Endothelial cell of umbilical vein (primary cell): ENCODE measurements around the gene GRPEL1. TPM values are rescaled to one million over a fixed set of nuclear protein-coding genes. Genes with fewer than 3 reads are reported as not detected.

Source experiments
- BruUV-seq: library from RNA; stranded (reverse); fragments of 400-500 nt; replicated peaks from 2 replicates; lab custom pipeline; 2021; lab: Mats Ljungman, UMichigan
- CTCF ChIA-PET: fragments of 300-600, 350-600 bp; sonication (Branson Sonifier 250); formaldehyde crosslinking; loops from one replicate; lab custom pipeline; 2021; ENCODE audit warnings: antibody characterized with exemption, inconsistent platforms; lab: Charles Lee
- POLR2A ChIA-PET: fragments of 300-600, 350-600 bp; sonication (Branson Sonifier 250); formaldehyde crosslinking; loops from one replicate; lab custom pipeline; 2021; ENCODE audit warnings: antibody characterized with exemption, inconsistent platforms; lab: Charles Lee
- DNase-seq: peaks from one replicate; pipeline ENCODE4 v3.0.0-alpha.2; 2011; ENCODE audit warnings: low read depth, low spot score
- FAIRE-seq: peaks from 2 replicates; lab custom pipeline; 2011; peaks lifted over from hg19 to GRCh38; lab: Jason Lieb, UNC
- H2AFZ ChIP-seq: 2 replicates; pipeline ENCODE4 v1.6.0; 2012; ENCODE audit warnings: low read depth, low read length, control low read depth, inconsistent platforms
- H3K27ac ChIP-seq: 2 replicates; pipeline ENCODE4 v1.5.1; 2011; ENCODE audit warnings: low read depth, mild to moderate bottlenecking, control low read depth, low read length, moderate library complexity; ENCODE audit not compliant: insufficient read depth
- H3K27me3 ChIP-seq, 2 experiments: 2 replicates each; pipeline versions ENCODE4 v1.6.0 to v1.6.1; 2011; ENCODE audit warnings: low read length in 2 of 2, mixed read lengths in 1 of 2; ENCODE audit not compliant: control insufficient read depth in 2 of 2, insufficient read depth in 2 of 2
- H3K36me3 ChIP-seq, 2 experiments: 2 replicates in 1 of 2; 3 replicates in 1 of 2; pipeline ENCODE4 v1.5.1; 2011; ENCODE audit warnings: low read length in 2 of 2, mild to moderate bottlenecking in 1 of 2, moderate library complexity in 1 of 2; ENCODE audit not compliant: control insufficient read depth in 2 of 2, insufficient read depth in 2 of 2; ENCODE audit errors: extremely low read depth in 1 of 2
- H3K4me1 ChIP-seq: 3 replicates; pipeline ENCODE4 v1.5.1; 2011; ENCODE audit warnings: mild to moderate bottlenecking, low read length; ENCODE audit not compliant: control insufficient read depth, insufficient read depth; ENCODE audit errors: extremely low read depth
- H3K4me2 ChIP-seq: 2 replicates; pipeline ENCODE4 v1.6.1; 2011; ENCODE audit warnings: low read length, control low read depth, mixed read lengths; ENCODE audit not compliant: insufficient read depth
- H3K4me3 ChIP-seq, 3 experiments: fragments of 200-600 bp in 1 of 3; sonication (generic), shearing (Covaris generic) in 1 of 3; replicated peaks in 1 of 3; 2 replicates each; pipeline ENCODE4 v1.5.1; 2011 to 2016; ENCODE audit warnings: control low read depth in 3 of 3, low read length in 3 of 3, mild to moderate bottlenecking in 2 of 3, inconsistent platforms in 1 of 3, low read depth in 1 of 3, moderate library complexity in 1 of 3; ENCODE audit not compliant: insufficient read depth in 1 of 3
- H3K79me2 ChIP-seq: 2 replicates; pipeline ENCODE4 v1.6.0; 2012; ENCODE audit warnings: low read length, inconsistent platforms; ENCODE audit not compliant: control insufficient read depth, insufficient read depth
- H3K9ac ChIP-seq: replicated peaks from 2 replicates; pipeline ENCODE3; 2011; ENCODE audit warnings: low read length, control low read depth; ENCODE audit not compliant: insufficient read depth; ENCODE audit errors: extremely low read depth
- H3K9me1 ChIP-seq: replicated peaks from 3 replicates; pipeline ENCODE4 v1.6.0; 2011; ENCODE audit warnings: mild to moderate bottlenecking, low read length; ENCODE audit not compliant: control insufficient read depth, insufficient read depth; ENCODE audit errors: extremely low read depth
- H3K9me3 ChIP-seq: replicated peaks from 2 replicates; pipeline ENCODE4 v1.5.1; 2012; ENCODE audit warnings: low read length, inconsistent platforms; ENCODE audit not compliant: control insufficient read depth, insufficient read depth
- H4K20me1 ChIP-seq: replicated peaks from 2 replicates; pipeline ENCODE3; 2011; ENCODE audit warnings: mild to moderate bottlenecking, low read length; ENCODE audit not compliant: control insufficient read depth, insufficient read depth; ENCODE audit errors: extremely low read depth
- EZH2 ChIP-seq: IDR thresholded peaks from 2 replicates; pipeline ENCODE4 v1.6.1; 2012; ENCODE audit warnings: borderline replicate concordance, low read depth, mild to moderate bottlenecking, moderate library complexity, low read length, inconsistent platforms; ENCODE audit not compliant: severe bottlenecking
- JUN ChIP-seq: IDR thresholded peaks from 2 replicates; pipeline ENCODE4 v1.6.1; 2011; ENCODE audit warnings: borderline replicate concordance, low read depth; ENCODE audit not compliant: insufficient read length, insufficient read depth
- MAX ChIP-seq: IDR thresholded peaks from 2 replicates; pipeline ENCODE4 v1.6.1; 2011; ENCODE audit not compliant: insufficient read depth, insufficient read length
- POLR2A ChIP-seq: IDR thresholded peaks from 2 replicates; pipeline ENCODE4 v1.6.1; 2012; ENCODE audit warnings: low read depth, mild to moderate bottlenecking, control low read depth, low read length
- POLR2AphosphoS5 ChIP-seq: IDR thresholded peaks from 2 replicates; pipeline ENCODE4 v1.6.1; 2012; ENCODE audit warnings: low read depth, mild to moderate bottlenecking, control low read depth, low read length, moderate library complexity; ENCODE audit not compliant: insufficient read depth
- dilution Hi-C: fragments of 300-500 bp; cut with MboI; formaldehyde crosslinking; loops from one replicate; pipeline ENCODE4 v1.15.0; 2019; ENCODE audit warnings: low sequenced_read_pairs; ENCODE audit not compliant: extremely low pct_ligation_motif_present
- intact Hi-C: fragments of 100-400 bp; cut with micrococcal nuclease; formaldehyde crosslinking; loops from one replicate; pipeline ENCODE4 v1.10.0; 2022
- polyA plus RNA-seq, 4 experiments: library from polyadenylated mRNA; depleted of rRNA in 3 of 4; stranded (reverse) in 3 of 4; unstranded in 1 of 4; fragments of >200 nt; gene quantifications; 2 replicates each; pipeline versions ENCODE4 v1.2.1 to v1.2.3, GENCODE V29; 2011 to 2012; ENCODE audit warnings: missing spikeins in 1 of 4
- total RNA-seq: library from RNA; stranded (reverse); gene quantifications from 2 replicates; pipeline ENCODE4 v1.2.3, GENCODE V29; 2021

The GRPEL1 gene
- total and polyA plus RNA-seq, 2 donors (not counting 3 experiments of a cell fraction or from before 2014, with no cell fraction given), result 17.3 to 42.6 TPM

GRCh38 chr4:7110546-7110945 lies 42.7 kb upstream of the GRPEL1 start:
- H3K79me2 ChIP-seq, result no peaks in the 10 kb centered on the region
- CTCF ChIA-PET, result interaction anchor here (0.8 kb wide), 1 partner anchor 9 kb away, joined by 3 read pairs; no protein-coding TSS in a partner anchor
- no peak overlapping the region for H3K27ac ChIP-seq
- FAIRE-seq (no peak), DNase-seq (no peak)
- H3K9me1 ChIP-seq, result no peaks in the 10 kb centered on the region
- dilution Hi-C loops, result no loop called here
- no TSS peak for BruUV-seq
- H3K9me3 ChIP-seq, result no peaks in the 10 kb centered on the region
- H3K4me1 ChIP-seq, result no peaks in the 10 kb centered on the region
- intact Hi-C loops, result no loop called here
- H3K27me3 ChIP-seq, result no peaks in the 10 kb centered on the region
- H2AFZ ChIP-seq, result no peak overlapping the region
- no peak overlapping the region for H3K4me2 ChIP-seq
- no peaks in the 10 kb centered on the region for H3K36me3 ChIP-seq
- H3K4me3 ChIP-seq, result no peak overlapping the region
- TF ChIP-seq MAX, result no peak
- POLR2A ChIA-PET, result no interaction called here
- H3K9ac ChIP-seq, result no peak overlapping the region
- no peaks in the 10 kb centered on the region for H4K20me1 ChIP-seq

DNA sequence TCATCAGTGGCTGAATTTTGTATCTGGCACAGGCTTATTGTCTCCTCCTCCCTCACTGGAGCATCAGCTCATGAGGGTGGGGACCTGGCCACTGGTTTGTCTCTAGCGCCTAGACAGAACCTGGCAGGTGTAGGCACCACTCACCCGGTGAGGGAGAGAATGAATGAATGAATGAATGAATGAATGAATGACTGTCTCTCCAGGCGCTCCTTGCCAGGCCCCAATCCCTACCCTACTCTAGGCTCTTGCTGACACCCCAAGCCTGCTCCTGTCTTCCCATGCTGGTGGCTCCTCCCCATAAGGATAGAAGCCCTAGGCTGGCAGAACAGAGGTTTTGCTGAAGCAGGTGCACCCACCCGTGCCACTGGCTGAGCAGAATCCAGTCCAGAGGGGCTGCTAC lies 41.3 kb upstream of the GRPEL1 start:
- FAIRE-seq, result no peak
- Histone ChIP-seq H3K9me1 (no peaks in the 10 kb centered on the region), H3K4me2 (no peak overlapping the region), H3K9me3 (no peaks in the 10 kb centered on the region), H3K27me3 (no peaks in the 10 kb centered on the region), H3K4me1 (no peaks in the 10 kb centered on the region), H3K4me3 (no peak overlapping the region), H4K20me1 (no peaks in the 10 kb centered on the region), H3K79me2 (no peaks in the 10 kb centered on the region), H3K9ac (no peak overlapping the region), H2AFZ (no peak overlapping the region), H3K27ac (no peak overlapping the region), H3K36me3 (no peaks in the 10 kb centered on the region)
- dilution Hi-C loops, result no loop called here
- DNase-seq, result no peak
- ChIA-PET POLR2A (no interaction called here), CTCF (no interaction called here)
- intact Hi-C loops, result no loop called here
- no peak for TF ChIP-seq JUN
- TF ChIP-seq EZH2, result no peak
- no peak for TF ChIP-seq POLR2AphosphoS5
- TF ChIP-seq POLR2A, result no peak
- no TSS peak for BruUV-seq
